Parathyroid adenoma (tissue), 2 donors: Measurements from ENCODE around the gene ATOSB.

Experiments
- H2AFZ ChIP-seq: fragments of 300-600 bp; sonication (generic); one replicate; pipeline ENCODE4 v1.7.0; 2017; ENCODE audit warnings: antibody characterized with exemption, mild to moderate bottlenecking
- H3K27ac ChIP-seq: fragments of 300-600 bp; sonication (generic); one replicate; pipeline ENCODE4 v1.7.0; 2017
- H3K27me3 ChIP-seq: fragments of 300-600 bp; sonication (generic); one replicate; pipeline ENCODE4 v1.7.0; 2017; ENCODE audit warnings: low read length; ENCODE audit not compliant: control insufficient read depth, insufficient read depth
- H3K36me3 ChIP-seq: fragments of 300-600 bp; sonication (generic); one replicate; pipeline ENCODE4 v1.7.0; 2017; ENCODE audit warnings: low read length; ENCODE audit not compliant: control insufficient read depth, insufficient read depth
- H3K4me1 ChIP-seq: fragments of 300-600 bp; sonication (generic); one replicate; pipeline ENCODE4 v1.7.0; 2017; ENCODE audit warnings: control low read depth
- H3K4me2 ChIP-seq: fragments of 300-600 bp; sonication (generic); one replicate; pipeline ENCODE4 v1.7.0; 2017; ENCODE audit warnings: low read length
- H3K4me3 ChIP-seq: fragments of 300-600 bp; sonication (generic); one replicate; pipeline ENCODE4 v1.7.0; 2017; ENCODE audit warnings: low read depth, low read length
- H3K79me2 ChIP-seq: fragments of 300-600 bp; sonication (generic); one replicate; pipeline ENCODE4 v1.7.0; 2017; ENCODE audit warnings: control low read depth
- H3K9ac ChIP-seq: fragments of 300-600 bp; sonication (generic); one replicate; pipeline ENCODE4 v1.7.0; 2017; ENCODE audit warnings: mild to moderate bottlenecking
- H3K9me3 ChIP-seq: fragments of 300-600 bp; sonication (generic); one replicate; pipeline ENCODE4 v1.7.0; 2017; ENCODE audit warnings: low read length; ENCODE audit not compliant: control insufficient read depth
- TF ChIP-seq, protein P1 (sequence below): fragments of 300-600 bp; sonication (generic); IDR thresholded peaks from one replicate; pipeline ENCODE4 v1.7.0; 2017; ENCODE audit warnings: antibody characterized with exemption, mild to moderate bottlenecking
- donor health status: primary hyperparathyroidism.

Gene ATOSB

DNA sequence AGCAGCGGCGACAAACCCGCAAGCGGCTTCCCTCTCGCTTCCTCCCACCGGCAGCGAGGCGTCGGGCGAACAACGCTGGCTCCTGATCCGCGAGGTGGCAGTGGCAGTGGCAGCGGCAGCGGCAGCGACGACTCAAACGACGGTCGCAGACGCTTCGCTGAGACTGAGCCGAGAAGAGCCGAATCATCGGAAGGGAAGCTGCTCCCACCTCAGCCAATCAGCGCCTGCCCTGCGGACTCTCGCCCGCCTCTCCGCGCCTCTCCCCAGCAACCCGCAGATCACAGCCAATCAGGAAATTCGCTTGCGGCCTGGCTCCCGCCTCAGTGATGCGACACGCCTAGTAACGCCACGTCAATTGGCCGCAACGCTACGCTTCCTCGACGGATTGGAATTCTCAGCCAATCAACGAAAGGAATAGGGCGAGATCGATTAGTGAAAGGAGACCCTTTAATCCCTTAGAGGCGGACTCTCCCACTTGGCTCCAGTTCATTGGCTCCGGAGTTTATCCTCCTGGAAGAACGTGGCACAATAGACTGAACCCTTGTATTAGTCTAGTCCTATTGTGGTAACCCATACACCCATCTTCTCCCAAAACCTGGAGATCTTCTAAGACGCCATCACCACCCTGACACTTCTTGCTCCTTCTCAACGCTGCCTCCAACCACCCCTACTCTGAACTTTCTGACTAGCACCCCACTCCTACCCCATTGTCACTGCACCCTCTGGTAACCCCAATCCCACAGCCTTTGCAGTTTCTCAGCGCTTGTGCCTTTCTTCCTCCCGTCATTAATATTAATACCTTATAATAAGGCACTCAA lies 43.0 kb downstream of the ATOSB start, which contains the start of gene VCP:
Gene VCP, minus strand, starts transcription at position 165 of the 818 bp plus-strand sequence. CDS start 272 bp downstream, outside the sequence.
- Histone ChIP-seq H3K9me3 (no peaks in the 10 kb centered on the region), H3K4me2 (peak within 1 kb of the TSS; percentile 79), H3K36me3 (no peaks in the 10 kb centered on the region), H3K27me3 (no peaks in the 10 kb centered on the region), H3K9ac (peak within 1 kb of the TSS; percentile 98), H3K79me2 (peaks cover 30% of the 10 kb centered on the region), H3K4me1 (peaks cover 15% of the 10 kb centered on the region), H3K4me3 (peak within 1 kb of the TSS; percentile 97), H2AFZ (peak within 1 kb of the TSS; percentile 69), H3K27ac (peak within 1 kb of the TSS; percentile 96)
- TF ChIP-seq, protein P1, sequence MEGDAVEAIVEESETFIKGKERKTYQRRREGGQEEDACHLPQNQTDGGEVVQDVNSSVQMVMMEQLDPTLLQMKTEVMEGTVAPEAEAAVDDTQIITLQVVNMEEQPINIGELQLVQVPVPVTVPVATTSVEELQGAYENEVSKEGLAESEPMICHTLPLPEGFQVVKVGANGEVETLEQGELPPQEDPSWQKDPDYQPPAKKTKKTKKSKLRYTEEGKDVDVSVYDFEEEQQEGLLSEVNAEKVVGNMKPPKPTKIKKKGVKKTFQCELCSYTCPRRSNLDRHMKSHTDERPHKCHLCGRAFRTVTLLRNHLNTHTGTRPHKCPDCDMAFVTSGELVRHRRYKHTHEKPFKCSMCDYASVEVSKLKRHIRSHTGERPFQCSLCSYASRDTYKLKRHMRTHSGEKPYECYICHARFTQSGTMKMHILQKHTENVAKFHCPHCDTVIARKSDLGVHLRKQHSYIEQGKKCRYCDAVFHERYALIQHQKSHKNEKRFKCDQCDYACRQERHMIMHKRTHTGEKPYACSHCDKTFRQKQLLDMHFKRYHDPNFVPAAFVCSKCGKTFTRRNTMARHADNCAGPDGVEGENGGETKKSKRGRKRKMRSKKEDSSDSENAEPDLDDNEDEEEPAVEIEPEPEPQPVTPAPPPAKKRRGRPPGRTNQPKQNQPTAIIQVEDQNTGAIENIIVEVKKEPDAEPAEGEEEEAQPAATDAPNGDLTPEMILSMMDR, result no peak

DNA sequence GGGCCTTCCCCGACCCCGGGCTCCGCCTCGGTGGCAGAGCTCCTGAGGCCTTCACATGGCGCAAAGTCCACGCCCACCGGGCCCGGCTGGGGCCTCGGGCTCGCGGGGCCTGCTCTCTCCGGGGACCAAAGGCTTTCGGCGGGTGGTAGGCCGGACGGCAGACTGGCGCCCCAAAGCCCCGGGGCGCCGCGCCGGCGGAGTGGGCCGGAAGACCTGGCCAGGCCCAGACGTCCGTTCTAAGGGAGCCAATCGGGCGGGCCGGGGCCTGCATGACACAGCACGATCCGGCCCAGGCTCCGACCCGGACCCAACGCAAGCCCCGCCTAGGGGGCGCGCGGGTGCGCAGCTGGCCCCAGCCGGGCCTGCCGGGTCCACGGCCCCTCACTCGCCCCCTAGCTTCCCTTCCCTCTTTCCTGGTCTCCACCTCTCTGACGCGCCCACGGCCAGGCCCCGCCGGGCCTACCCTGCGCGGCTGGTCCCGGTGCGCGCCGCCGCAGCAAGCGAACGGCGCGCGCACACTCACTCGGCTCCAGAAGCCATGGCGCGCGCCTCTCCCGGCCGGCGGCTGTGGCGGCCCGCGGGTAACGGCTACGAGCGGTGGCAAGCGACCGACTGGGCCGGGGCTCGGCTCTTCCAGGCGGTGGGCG lies 43.7 kb downstream of the ATOSB start:
- H3K9ac ChIP-seq, result peak overlapping the region; percentile 98
- no peaks in the 10 kb centered on the region for H3K36me3 ChIP-seq
- H3K27me3 ChIP-seq, result no peaks in the 10 kb centered on the region
- peaks cover 15% of the 10 kb centered on the region for H3K4me1 ChIP-seq
- H3K27ac ChIP-seq, result peak overlapping the region; percentile 96
- TF ChIP-seq, protein P1, result peak; percentile 44
- H2AFZ ChIP-seq, result peak overlapping the region; percentile 68
- H3K9me3 ChIP-seq, result no peaks in the 10 kb centered on the region
- peak overlapping the region; percentile 69 for H3K4me2 ChIP-seq
- peak overlapping the region; percentile 97 for H3K4me3 ChIP-seq
- peaks cover 37% of the 10 kb centered on the region for H3K79me2 ChIP-seq

DNA sequence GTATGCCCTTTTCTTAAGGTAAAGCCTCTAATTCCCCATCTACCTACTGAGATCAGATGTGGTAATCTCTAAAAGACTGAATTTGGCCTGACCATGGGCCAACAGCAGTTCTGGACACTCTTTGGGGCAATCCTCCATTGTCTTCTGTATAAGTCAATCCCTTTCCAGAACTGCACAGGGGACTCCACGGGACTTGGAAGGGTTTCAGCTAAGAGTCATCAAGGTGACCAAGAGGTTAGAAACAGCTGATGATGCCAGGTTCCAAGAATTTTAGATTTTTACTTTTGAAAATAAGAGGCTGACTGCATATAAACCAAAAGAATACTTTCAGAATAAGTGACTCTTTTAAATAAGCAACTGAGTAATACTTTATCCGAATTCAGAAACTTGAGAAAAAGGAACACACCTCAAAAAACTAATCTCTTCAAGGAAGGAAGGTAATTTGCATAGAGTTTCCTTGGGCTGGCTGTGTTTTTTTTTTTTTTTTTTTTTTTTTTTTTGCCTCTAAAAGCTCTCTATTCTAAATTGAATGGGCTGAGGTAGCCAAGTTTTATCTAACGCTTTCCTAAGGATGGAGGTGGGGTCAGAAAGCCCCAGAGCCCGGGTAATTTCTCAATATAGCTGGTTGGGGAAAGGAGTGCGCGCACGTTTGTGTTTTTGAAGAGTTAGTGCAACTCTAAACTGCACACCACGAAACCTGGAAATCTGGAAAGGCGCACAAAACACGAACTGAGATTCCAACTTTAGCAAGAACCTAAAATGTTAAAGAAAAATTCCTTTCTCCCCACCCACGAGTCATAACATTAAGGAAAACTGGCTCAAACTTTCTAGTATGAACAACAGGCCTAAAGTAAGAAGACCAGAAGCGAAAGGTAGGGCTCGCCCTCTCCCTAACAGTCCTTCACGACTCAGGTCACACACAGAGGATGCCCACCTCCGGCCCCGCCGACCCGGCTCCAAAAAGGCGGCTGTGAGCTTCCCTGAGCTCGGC lies 44.5 kb downstream of the ATOSB start:
- peaks cover 15% of the 10 kb centered on the region for H3K4me1 ChIP-seq
- H3K27me3 ChIP-seq, result no peaks in the 10 kb centered on the region
- H3K79me2 ChIP-seq, result peaks cover 42% of the 10 kb centered on the region
- H2AFZ ChIP-seq, result peak overlapping the region; percentile 68
- no peaks in the 10 kb centered on the region for H3K9me3 ChIP-seq
- H3K4me3 ChIP-seq, result peak overlapping the region; percentile 97
- H3K4me2 ChIP-seq, result peak overlapping the region; percentile 69
- H3K27ac ChIP-seq, result peak overlapping the region; percentile 96
- H3K36me3 ChIP-seq, result no peaks in the 10 kb centered on the region
- peak overlapping the region; percentile 98 for H3K9ac ChIP-seq
- TF ChIP-seq, protein P1, result no peak

DNA sequence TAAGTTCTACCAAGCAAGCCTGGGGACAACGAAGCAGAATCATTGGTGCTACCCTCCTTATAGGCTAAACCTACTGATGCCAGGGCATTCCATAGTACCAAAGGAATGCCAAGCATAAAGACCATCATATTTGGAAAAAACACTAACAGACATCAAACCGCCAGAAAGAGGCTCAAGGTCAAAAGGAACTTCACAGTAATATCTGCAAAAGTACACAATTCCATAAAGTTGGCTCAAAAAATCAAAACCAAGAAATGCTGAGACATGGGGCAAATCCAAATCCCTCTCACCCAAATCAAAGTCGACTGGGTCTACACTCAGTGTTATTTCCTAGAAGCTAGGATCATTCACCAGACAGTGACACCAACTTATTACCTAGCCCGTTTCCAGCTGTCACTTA lies 46.6 kb downstream of the ATOSB start:
- peak overlapping the region; percentile 33 for H3K4me2 ChIP-seq
- H2AFZ ChIP-seq, result no peak overlapping the region
- H3K4me3 ChIP-seq, result no peak overlapping the region
- no peak overlapping the region for H3K27ac ChIP-seq
- H3K36me3 ChIP-seq, result no peaks in the 10 kb centered on the region
- no peaks in the 10 kb centered on the region for H3K9me3 ChIP-seq
- H3K79me2 ChIP-seq, result peaks cover 42% of the 10 kb centered on the region
- peaks cover 15% of the 10 kb centered on the region for H3K4me1 ChIP-seq
- H3K9ac ChIP-seq, result no peak overlapping the region
- no peaks in the 10 kb centered on the region for H3K27me3 ChIP-seq
- TF ChIP-seq, protein P1, result no peak
